Measurements from ENCODE around the gene PTMS. TPM values are rescaled to one million over a fixed set of nuclear protein-coding genes. Genes with fewer than 3 reads are reported as not detected.

PTMS gene
- total and polyA plus RNA-seq, 2 of the 13 experiments (the other 11 are each of a cell fraction or from before 2014, with no cell fraction given): 40.5 to 82.4 TPM

- TF ChIP-seq ZNF138 (CRISPR knock-in tag; IDR thresholded peaks at IDR 0.05; ENCODE audit: low read depth) (no peak), UBTF (CRISPR knock-in tag; IDR thresholded peaks at IDR 0.05) (peak; percentile 92), MIER2 (CRISPR knock-in tag; IDR thresholded peaks at IDR 0.05) (0 out of 2 replicates have a peak, but pooled peaks have one; percentile 23), NFE2 (CRISPR knock-in tag; IDR thresholded peaks at IDR 0.05) (no peak), ZNF709 (CRISPR knock-in tag; IDR thresholded peaks at IDR 0.05) (peak; percentile 45; the same call in 1 of the 2 replicates), ZMYM3 (CRISPR knock-in tag; IDR thresholded peaks at IDR 0.05) (peak; percentile 91), PPARG (CRISPR knock-in tag; conservative IDR thresholded peaks at IDR 0.05) (peak; percentile 78), ZNF605 (CRISPR knock-in tag; IDR thresholded peaks at IDR 0.05) (peak; percentile 83), ZNF256 (CRISPR knock-in tag; conservative IDR thresholded peaks at IDR 0.05) (no peak), ZNF572 (CRISPR knock-in tag; IDR thresholded peaks at IDR 0.05) (no peak), KDM1A (CRISPR knock-in tag; IDR thresholded peaks at IDR 0.05) (no peak), ZSCAN25 (CRISPR knock-in tag; IDR thresholded peaks at IDR 0.05) (peak; percentile 70), ZNF382 (CRISPR knock-in tag; IDR thresholded peaks at IDR 0.05; ENCODE audit: borderline replicate concordance) (no peak), RFXANK (CRISPR knock-in tag; IDR thresholded peaks at IDR 0.05) (no peak), PTBP1 (IDR thresholded peaks at IDR 0.05; ENCODE audit: low read depth, low read length, poor library complexity, severe bottlenecking) (no peak), PAXIP1 (CRISPR knock-in tag; conservative IDR thresholded peaks at IDR 0.05) (peak; percentile 95), ZSCAN31 (CRISPR knock-in tag; IDR thresholded peaks at IDR 0.05; ENCODE audit: low read depth) (no peak), RNF2 (conservative IDR thresholded peaks at IDR 0.05; ENCODE audit: low read depth) (no peak), ZNF251 (CRISPR knock-in tag; IDR thresholded peaks at IDR 0.05) (no peak), ZMAT3 (CRISPR knock-in tag; conservative IDR thresholded peaks at IDR 0.05) (0 out of 2 replicates have a peak, but pooled peaks have one; percentile 73), JUN (CRISPR knock-in tag; IDR thresholded peaks at IDR 0.05) (no peak), ZNF501 (CRISPR knock-in tag; IDR thresholded peaks at IDR 0.05) (peak; percentile 85), BRD4 (CRISPR knock-in tag; IDR thresholded peaks at IDR 0.05) (no peak), PAF1 (CRISPR knock-in tag; IDR thresholded peaks at IDR 0.05) (no peak), ZNF335 (CRISPR knock-in tag; IDR thresholded peaks at IDR 0.05) (no peak), CERS6 (CRISPR knock-in tag; IDR thresholded peaks at IDR 0.05) (no peak), ZNF432 (CRISPR knock-in tag; IDR thresholded peaks at IDR 0.05; ENCODE audit: borderline replicate concordance) (no peak)
Measured at GRCh38 chr12:6792522-6793201, 26.5 kb downstream of the PTMS start (continued).

Data from HepG2 (cell line).